GM12874 (cell line): Measurements from ENCODE around the gene POMT2.

Experiments
- TF ChIP-seq, protein P1 (sequence below): IDR thresholded peaks from 2 replicates; pipeline ENCODE4 v1.5.1; 2011; ENCODE audit warnings: low read depth, mild to moderate bottlenecking, control low read depth, low read length, moderate library complexity; ENCODE audit not compliant: insufficient read depth

POMT2 gene

GRCh38 chr14:77265187-77265515 lies 55.5 kb downstream of the POMT2 start:
- TF ChIP-seq, protein P1, sequence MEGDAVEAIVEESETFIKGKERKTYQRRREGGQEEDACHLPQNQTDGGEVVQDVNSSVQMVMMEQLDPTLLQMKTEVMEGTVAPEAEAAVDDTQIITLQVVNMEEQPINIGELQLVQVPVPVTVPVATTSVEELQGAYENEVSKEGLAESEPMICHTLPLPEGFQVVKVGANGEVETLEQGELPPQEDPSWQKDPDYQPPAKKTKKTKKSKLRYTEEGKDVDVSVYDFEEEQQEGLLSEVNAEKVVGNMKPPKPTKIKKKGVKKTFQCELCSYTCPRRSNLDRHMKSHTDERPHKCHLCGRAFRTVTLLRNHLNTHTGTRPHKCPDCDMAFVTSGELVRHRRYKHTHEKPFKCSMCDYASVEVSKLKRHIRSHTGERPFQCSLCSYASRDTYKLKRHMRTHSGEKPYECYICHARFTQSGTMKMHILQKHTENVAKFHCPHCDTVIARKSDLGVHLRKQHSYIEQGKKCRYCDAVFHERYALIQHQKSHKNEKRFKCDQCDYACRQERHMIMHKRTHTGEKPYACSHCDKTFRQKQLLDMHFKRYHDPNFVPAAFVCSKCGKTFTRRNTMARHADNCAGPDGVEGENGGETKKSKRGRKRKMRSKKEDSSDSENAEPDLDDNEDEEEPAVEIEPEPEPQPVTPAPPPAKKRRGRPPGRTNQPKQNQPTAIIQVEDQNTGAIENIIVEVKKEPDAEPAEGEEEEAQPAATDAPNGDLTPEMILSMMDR = no peak

DNA sequence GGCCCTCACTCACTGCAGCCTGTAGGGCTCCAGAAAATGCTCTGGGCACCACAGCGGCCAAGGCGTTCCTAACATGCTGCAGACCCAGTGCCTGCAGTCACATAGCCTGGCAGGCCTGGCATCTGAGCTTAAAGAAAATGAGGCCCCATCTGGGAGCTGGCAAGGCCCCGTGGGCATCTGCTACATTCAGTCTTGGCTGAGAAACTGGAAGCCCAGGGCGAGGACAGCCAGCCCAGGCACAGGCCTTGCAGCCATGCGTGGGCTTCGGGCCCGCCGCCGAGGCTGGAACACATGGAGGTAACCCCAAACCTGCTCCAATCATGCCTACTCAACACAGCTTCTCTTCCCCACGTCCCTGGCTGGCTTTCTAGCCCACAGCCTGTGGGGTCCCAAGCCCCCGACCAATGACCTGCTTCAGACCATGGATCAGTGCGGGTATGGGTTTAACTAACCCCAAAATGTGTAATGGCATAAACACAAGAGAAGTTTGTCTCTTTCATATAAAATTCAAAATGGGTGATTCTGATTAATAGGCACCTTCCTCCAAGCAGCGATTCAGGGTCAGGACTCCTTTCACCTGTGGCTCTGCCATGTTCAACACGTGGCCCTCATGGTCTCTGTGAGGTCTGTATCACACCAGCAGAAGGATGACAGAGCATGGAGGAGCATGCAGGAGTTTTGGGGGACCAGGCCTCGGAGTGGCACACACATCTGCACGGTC lies 56.1 kb downstream of the POMT2 start:
- TF ChIP-seq, protein P1 = no peak

DNA sequence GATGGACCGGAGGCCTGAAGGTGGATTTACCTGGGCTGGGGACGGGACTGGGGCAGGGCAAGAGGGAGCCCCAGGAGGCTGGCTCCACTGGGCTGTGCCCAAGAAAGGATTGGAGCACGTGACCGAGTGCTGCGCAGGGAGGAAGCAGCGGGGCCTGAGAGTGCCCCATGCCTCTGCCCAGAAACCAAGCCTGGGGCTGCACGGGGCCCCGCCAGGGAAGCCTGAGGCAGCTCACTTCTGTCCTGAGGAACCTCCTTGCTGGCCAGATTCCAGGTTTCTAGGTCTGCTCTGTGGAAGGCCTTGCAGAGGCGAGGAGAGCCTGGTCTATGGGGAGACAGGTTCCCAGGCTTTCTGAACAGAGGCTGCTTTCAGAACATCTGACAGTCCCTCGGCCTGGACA lies 60.1 kb downstream of the POMT2 start:
- TF ChIP-seq, protein P1 = no peak

GRCh38 chr14:77260199-77260598 lies 60.5 kb downstream of the POMT2 start:
- TF ChIP-seq, protein P1 = no peak

DNA sequence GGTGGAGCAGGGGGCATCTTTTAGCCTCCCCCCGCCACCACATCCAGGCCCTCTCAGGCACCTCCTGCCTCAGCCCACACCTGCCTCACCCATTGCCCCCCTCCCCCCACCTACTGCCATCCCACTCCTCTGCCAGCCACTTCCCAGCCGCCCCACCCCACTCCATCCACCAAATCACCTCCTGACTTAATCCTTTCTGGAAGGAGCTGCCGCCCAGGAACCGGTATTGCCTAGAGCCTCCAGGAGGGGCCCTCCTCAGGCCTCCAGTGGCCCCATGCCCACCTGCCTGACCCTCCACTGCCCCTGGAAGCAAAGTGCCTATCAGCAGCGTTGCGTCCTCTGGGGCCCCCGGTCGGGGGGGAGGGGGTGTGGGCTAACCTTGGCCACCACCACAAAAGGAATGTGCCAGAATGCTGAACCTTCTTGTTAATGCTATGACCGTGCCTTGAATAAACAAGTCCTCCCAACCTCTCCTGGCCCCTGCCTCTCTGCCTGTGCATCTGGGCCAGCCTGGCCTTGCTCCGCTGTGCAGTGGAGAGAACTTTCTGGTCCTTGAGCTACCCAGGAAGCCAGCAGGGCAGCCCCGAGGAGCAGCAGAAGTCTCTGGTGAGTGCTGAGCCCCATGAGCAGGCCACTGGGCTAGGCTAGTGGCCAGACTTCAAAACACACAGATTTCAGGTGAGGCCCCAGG lies 61.5 kb downstream of the POMT2 start:
- TF ChIP-seq, protein P1 = no peak

GRCh38 chr14:77258566-77258965 lies 62.1 kb downstream of the POMT2 start:
- TF ChIP-seq, protein P1 = no peak

DNA sequence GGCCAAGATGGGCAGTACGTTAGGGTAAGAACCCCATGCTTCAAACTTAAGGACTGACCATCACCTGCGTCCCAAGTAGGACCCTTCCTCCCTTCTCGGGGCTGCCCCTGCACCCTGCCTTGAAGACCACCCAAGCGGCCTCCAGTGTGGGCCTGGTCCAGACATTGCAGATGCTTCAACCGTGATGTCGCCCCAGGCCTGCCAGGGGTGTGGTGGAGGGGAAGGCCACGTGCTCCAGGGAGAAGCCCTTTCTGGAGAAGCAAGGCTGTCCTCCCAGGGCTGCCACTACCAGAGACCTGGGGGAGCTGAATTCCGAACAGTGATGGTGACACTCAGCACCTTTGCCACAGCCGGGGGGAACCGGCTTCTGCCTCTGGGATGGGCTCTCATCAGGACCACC lies 63.0 kb downstream of the POMT2 start:
- TF ChIP-seq, protein P1 = no peak
